Sigmoid colon (tissue), 7 donors: Measurements from ENCODE around the gene MAP3K3. TPM values are rescaled to one million over a fixed set of nuclear protein-coding genes. Genes with fewer than 3 reads are reported as not detected.

Source experiments
- DNase-seq: peaks from one replicate; pipeline ENCODE4 v3.0.0-alpha.2; 2019
- H3K27ac ChIP-seq, 4 donors: fragments of 200-600 bp; sonication (generic); one replicate each; pipeline ENCODE4 v1.5.1; 2016 to 2019; ENCODE audit warnings: mild to moderate bottlenecking in 1 of 4
- H3K27me3 ChIP-seq, 3 donors: fragments of 200-600 bp; sonication (generic); one replicate each; pipeline ENCODE4 v1.5.1; 2019; ENCODE audit warnings: mild to moderate bottlenecking in 1 of 3
- H3K36me3 ChIP-seq, 4 donors: fragments of 200-600 bp; sonication (generic); one replicate each; pipeline ENCODE4 v1.5.1; 2016 to 2019
- H3K4me1 ChIP-seq, 4 donors: fragments of 200-600 bp; sonication (generic); one replicate each; pipeline ENCODE4 v1.5.1; 2017 to 2019
- H3K4me3 ChIP-seq, 4 donors: fragments of 200-600 bp; sonication (generic); one replicate each; pipeline ENCODE4 v1.5.1; 2017 to 2019; ENCODE audit warnings: mild to moderate bottlenecking in 2 of 4, moderate library complexity in 1 of 4
- H3K9me3 ChIP-seq, 4 donors: fragments of 200-600 bp in 3 of 4; sonication (generic) in 3 of 4; one replicate each; pipeline versions ENCODE4 v1.5.1 to v1.6.1; 2013 to 2019
- EP300 ChIP-seq, 4 donors: sonication (generic); formaldehyde crosslinking; IDR thresholded peaks; one replicate each; pipeline ENCODE4 v1.6.1; 2017; ENCODE audit warnings: antibody characterized with exemption in 4 of 4
- POLR2A ChIP-seq, 2 donors: fragments of 450-650 bp; IDR thresholded peaks; one replicate each; pipeline ENCODE4 v1.6.1; 2016; ENCODE audit warnings: antibody characterized with exemption in 2 of 2, mild to moderate bottlenecking in 2 of 2, moderate library complexity in 2 of 2
- POLR2AphosphoS5 ChIP-seq, 4 donors: sonication (generic); formaldehyde crosslinking; IDR thresholded peaks; one replicate each; pipeline ENCODE4 v1.6.1; 2017; ENCODE audit warnings: antibody characterized with exemption in 4 of 4
- WGBS, 2 donors: extraction: QIAGEN DNeasy Blood & Tissue Kit; methylation state at CpG; one replicate each; pipeline ENCODE4 v1.1.7; 2013; 5-methylcytosine and 5-hydroxymethylcytosine counted together
- intact Hi-C: fragments of 100-400 bp; cut with DNase I; formaldehyde crosslinking; loops from one replicate; pipeline ENCODE4 v1.15.1; 2023
- polyA plus RNA-seq, 3 donors: library from polyadenylated mRNA; stranded (reverse); fragments of 200-250 nt; gene quantifications; one replicate each; pipeline ENCODE4 v1.2.3, GENCODE V29; 2013
- total RNA-seq, 4 donors: library from RNA; depleted of rRNA; stranded (reverse); fragments of >200 nt; gene quantifications; one replicate each; pipeline ENCODE4 v1.1.0, GENCODE V29; 2016
- TF ChIP-seq, protein P1 (sequence below), 4 experiments: fragments of 450-650 bp in 3 of 4; fragments of 200-600 bp in 1 of 4; IDR thresholded peaks; one replicate each; pipeline ENCODE4 v1.5.1; 2016 to 2019; ENCODE audit warnings: antibody characterized with exemption in 4 of 4, mild to moderate bottlenecking in 3 of 4, moderate library complexity in 2 of 4
- donor health status: healthy with polysubstance abuse.
- donor health status: Bipolar disorder and iron deficiency.
- donor health status: healthy.

MAP3K3 gene
- total and polyA plus RNA-seq, 7 donors, result 4.4 to 68.7 (median 51.5) TPM

DNA sequence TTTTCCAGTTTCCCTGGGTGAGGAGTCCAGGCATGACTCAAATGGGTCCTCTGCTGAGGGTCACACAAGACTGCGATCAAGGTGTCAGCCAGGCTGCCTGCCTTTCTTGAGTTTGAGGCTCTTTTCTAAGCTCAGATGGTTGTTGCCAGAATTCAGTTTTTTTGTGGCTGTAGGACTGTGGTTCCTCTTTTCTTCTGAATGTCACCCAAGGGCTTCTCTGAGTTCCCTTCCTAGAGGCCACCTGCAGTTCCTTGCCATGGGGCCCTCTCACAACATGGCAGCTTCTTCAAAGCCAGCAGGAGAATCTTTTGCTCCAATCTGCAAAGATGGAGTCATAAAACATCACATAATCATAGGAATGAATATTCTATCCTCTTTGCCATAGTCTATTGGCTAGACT lies 60.2 kb downstream of the MAP3K3 start:
- 97 to 100% methylated on average over 1 of the region's 1 CpG for WGBS, 2 donors
- intact Hi-C loops, result no loop called here
- peaks cover 0 to 33% (median 12%) of the 10 kb centered on the region in 4 donors for H3K36me3 ChIP-seq
- H3K9me3 ChIP-seq, result no peaks in the 10 kb centered on the region
- no peak for DNase-seq
- peak overlapping the region in 2 of 4 donors; percentile 43 to 58 for H3K27ac ChIP-seq
- TF ChIP-seq EP300 (IDR thresholded peaks at IDR 0.05) (no peak), POLR2AphosphoS5 (IDR thresholded peaks at IDR 0.05) (no peak), POLR2A (IDR thresholded peaks at IDR 0.05) (no peak)
- TF ChIP-seq, protein P1, sequence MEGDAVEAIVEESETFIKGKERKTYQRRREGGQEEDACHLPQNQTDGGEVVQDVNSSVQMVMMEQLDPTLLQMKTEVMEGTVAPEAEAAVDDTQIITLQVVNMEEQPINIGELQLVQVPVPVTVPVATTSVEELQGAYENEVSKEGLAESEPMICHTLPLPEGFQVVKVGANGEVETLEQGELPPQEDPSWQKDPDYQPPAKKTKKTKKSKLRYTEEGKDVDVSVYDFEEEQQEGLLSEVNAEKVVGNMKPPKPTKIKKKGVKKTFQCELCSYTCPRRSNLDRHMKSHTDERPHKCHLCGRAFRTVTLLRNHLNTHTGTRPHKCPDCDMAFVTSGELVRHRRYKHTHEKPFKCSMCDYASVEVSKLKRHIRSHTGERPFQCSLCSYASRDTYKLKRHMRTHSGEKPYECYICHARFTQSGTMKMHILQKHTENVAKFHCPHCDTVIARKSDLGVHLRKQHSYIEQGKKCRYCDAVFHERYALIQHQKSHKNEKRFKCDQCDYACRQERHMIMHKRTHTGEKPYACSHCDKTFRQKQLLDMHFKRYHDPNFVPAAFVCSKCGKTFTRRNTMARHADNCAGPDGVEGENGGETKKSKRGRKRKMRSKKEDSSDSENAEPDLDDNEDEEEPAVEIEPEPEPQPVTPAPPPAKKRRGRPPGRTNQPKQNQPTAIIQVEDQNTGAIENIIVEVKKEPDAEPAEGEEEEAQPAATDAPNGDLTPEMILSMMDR (IDR thresholded peaks at IDR 0.05), result no peak
- H3K27me3 ChIP-seq, result no peaks in the 10 kb centered on the region
- no peak overlapping the region for H3K4me3 ChIP-seq
- peaks cover 0 to 69% (median 49%) of the 10 kb centered on the region in 4 donors for H3K4me1 ChIP-seq

DNA sequence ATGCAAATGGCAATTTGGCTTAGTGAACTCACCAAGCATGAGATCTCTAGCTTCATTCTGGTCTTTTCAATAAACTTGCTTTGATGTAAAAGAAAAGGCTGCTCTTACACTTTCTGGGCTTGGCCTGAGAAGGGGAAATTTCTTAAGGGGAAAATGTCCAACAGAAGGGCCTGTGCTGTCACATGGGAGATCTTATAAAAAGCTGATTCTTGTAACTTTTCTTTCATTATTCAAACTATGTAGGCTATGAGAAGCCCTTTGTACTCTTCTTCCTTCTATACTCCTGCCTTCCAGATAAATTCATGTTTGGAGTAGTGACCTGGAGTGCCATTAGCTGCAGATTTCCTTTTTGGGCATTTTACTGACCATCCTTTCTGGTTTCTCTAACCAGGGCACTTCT lies 60.8 kb downstream of the MAP3K3 start:
- Histone ChIP-seq H3K36me3 (peaks cover 0 to 33% (median 12%) of the 10 kb centered on the region in 4 donors), H3K27ac (peak overlapping the region in 3 of 4 donors; percentile 32 to 58 (median 43)), H3K9me3 (no peaks in the 10 kb centered on the region), H3K27me3 (no peaks in the 10 kb centered on the region), H3K4me3 (no peak overlapping the region), H3K4me1 (peaks cover 0 to 66% (median 49%) of the 10 kb centered on the region in 4 donors)
- DNase-seq, result no peak
- intact Hi-C loops, result no loop called here
- no peak for TF ChIP-seq POLR2AphosphoS5 (IDR thresholded peaks at IDR 0.05)
- no peak for TF ChIP-seq POLR2A (IDR thresholded peaks at IDR 0.05)
- TF ChIP-seq EP300 (IDR thresholded peaks at IDR 0.05), result no peak
- TF ChIP-seq, protein P1 (IDR thresholded peaks at IDR 0.05), result no peak

DNA sequence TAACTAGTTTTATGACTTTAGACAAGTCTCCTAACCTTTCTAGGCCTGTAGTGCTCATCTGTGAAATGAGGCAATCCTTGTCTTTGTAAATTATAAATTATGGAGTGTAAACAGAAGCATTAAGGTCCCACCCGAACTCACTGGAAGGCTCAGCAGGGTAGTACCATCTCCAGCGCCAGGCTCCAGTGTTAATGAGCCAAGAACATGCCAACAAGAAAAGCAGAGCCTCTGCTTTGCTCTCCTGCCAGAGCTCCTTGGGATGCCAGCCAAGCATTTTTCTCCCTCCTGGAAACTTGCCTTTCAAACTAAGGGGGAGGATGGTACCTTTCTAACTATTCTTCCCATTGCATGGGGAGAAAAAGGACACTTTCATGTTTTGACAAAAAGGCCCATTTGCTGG lies 62.8 kb downstream of the MAP3K3 start:
- DNase-seq, result peak; percentile 87
- intact Hi-C loops, result no loop called here

DNA sequence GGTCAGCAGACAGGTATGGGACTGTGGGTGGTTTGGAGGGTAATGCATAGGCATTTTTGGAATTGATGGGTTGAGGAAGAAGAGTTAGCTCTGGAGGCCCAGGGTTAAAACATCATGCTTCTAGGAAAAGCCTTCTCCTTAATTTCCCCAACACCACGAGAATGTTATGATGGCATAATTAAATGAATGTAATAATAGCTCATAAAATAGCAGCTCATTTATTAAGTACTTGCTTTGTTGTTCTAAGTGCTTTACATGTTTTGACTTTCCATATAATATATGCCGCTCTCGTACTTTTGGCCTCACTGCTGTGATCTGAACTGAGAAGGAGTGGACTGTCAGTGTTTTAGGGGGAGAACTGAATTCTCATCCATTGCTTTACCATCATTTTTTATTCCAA lies 63.4 kb downstream of the MAP3K3 start:
- H3K4me1 ChIP-seq, result peaks cover 0 to 60% (median 49%) of the 10 kb centered on the region in 4 donors
- peak overlapping the region in 3 of 4 donors; percentile 50 to 65 (median 60) for H3K27ac ChIP-seq
- TF ChIP-seq POLR2A (IDR thresholded peaks at IDR 0.05) (no peak), POLR2AphosphoS5 (IDR thresholded peaks at IDR 0.05) (no peak), EP300 (IDR thresholded peaks at IDR 0.05) (no peak)
- TF ChIP-seq, protein P1 (IDR thresholded peaks at IDR 0.05), result no peak
- intact Hi-C loops, result no loop called here
- no peak overlapping the region for H3K4me3 ChIP-seq
- H3K9me3 ChIP-seq, result no peaks in the 10 kb centered on the region
- H3K27me3 ChIP-seq, result no peaks in the 10 kb centered on the region
- peaks cover 21 to 56% (median 34%) of the 10 kb centered on the region in 4 donors for H3K36me3 ChIP-seq
- no peak for DNase-seq
- WGBS, 2 donors, result 92 to 96% methylated on average over 3 of the region's 3 CpGs

More for the DNA sequence above, 62.8 kb downstream of the MAP3K3 start:
- 23 to 67% methylated on average over 2 of the region's 2 CpGs for WGBS, 2 donors
- H3K4me3 ChIP-seq, result no peak overlapping the region
- no peaks in the 10 kb centered on the region for H3K9me3 ChIP-seq
- TF ChIP-seq, protein P1 (IDR thresholded peaks at IDR 0.05), result no peak
- TF ChIP-seq POLR2AphosphoS5 (IDR thresholded peaks at IDR 0.05), result peak in 3 of 4 donors; percentile 32 to 72 (median 67)
- peaks cover 16 to 50% (median 29%) of the 10 kb centered on the region in 4 donors for H3K36me3 ChIP-seq
- no peaks in the 10 kb centered on the region for H3K27me3 ChIP-seq
- peak overlapping the region in 3 of 4 donors; percentile 50 to 65 (median 60) for H3K27ac ChIP-seq
- peaks cover 0 to 65% (median 49%) of the 10 kb centered on the region in 4 donors for H3K4me1 ChIP-seq
